Liver (tissue), 9 donors: Measurements from ENCODE around the gene PTPRN2. TPM values are rescaled to one million over a fixed set of nuclear protein-coding genes. Genes with fewer than 3 reads are reported as not detected.

Experiments
- DNase-seq: peaks from one replicate; pipeline ENCODE4 v3.0.0-alpha.2; 2017; ENCODE audit warnings: low spot score
- H3K27ac ChIP-seq, 2 donors: one replicate each; pipeline ENCODE4 v1.7.0; 2013; ENCODE audit warnings: inconsistent platforms in 2 of 2, low read length in 2 of 2, control low read depth in 1 of 2, low read depth in 1 of 2, mild to moderate bottlenecking in 1 of 2
- H3K27me3 ChIP-seq, 4 donors: one replicate each; pipeline versions ENCODE4 v1.6.1 to v1.7.0; 2013; ENCODE audit warnings: low read length in 3 of 4, inconsistent platforms in 1 of 4, mild to moderate bottlenecking in 1 of 4, moderate library complexity in 1 of 4; ENCODE audit not compliant: control insufficient read depth in 4 of 4, insufficient read depth in 4 of 4
- H3K36me3 ChIP-seq, 4 donors: one replicate each; pipeline versions ENCODE4 v1.6.1 to v1.7.0; 2013; ENCODE audit warnings: low read length in 3 of 4, mild to moderate bottlenecking in 3 of 4, low read depth in 1 of 4, moderate library complexity in 1 of 4; ENCODE audit not compliant: control insufficient read depth in 4 of 4, insufficient read depth in 3 of 4
- H3K4me1 ChIP-seq, 4 donors: one replicate each; pipeline versions ENCODE4 v1.6.1 to v1.7.0; 2013; ENCODE audit warnings: low read length in 3 of 4, mild to moderate bottlenecking in 3 of 4, moderate library complexity in 1 of 4; ENCODE audit not compliant: control insufficient read depth in 4 of 4, insufficient read depth in 4 of 4
- H3K4me3 ChIP-seq, 3 donors: one replicate each; pipeline versions ENCODE4 v1.6.1 to v1.7.0; 2013; ENCODE audit warnings: low read length in 3 of 3, control low read depth in 1 of 3, low read depth in 1 of 3, mild to moderate bottlenecking in 1 of 3
- H3K9ac ChIP-seq, 2 donors: one replicate each; pipeline ENCODE4 v1.7.0; 2013; ENCODE audit warnings: low read length in 2 of 2, mild to moderate bottlenecking in 2 of 2, moderate library complexity in 2 of 2, control low read depth in 1 of 2, low read depth in 1 of 2
- H3K9me3 ChIP-seq, 4 donors: one replicate each; pipeline versions ENCODE4 v1.6.1 to v1.7.0; 2013; ENCODE audit warnings: low read length in 3 of 4; ENCODE audit not compliant: control insufficient read depth in 4 of 4
- ATF3 ChIP-seq: IDR thresholded peaks from 2 replicates; pipeline ENCODE4 v1.6.1; 2016; ENCODE audit warnings: antibody characterized with exemption
- GABPA ChIP-seq, 2 donors: IDR thresholded peaks in 1 of 2; conservative IDR thresholded peaks in 1 of 2; 2 replicates each; pipeline ENCODE4 v1.6.1; 2016; ENCODE audit warnings: antibody characterized with exemption in 2 of 2, mild to moderate bottlenecking in 1 of 2, moderate library complexity in 1 of 2
- RAD21 ChIP-seq, 2 donors: IDR thresholded peaks; 2 replicates each; pipeline ENCODE4 v1.6.1; 2016; ENCODE audit warnings: antibody characterized with exemption in 2 of 2, mild to moderate bottlenecking in 2 of 2
- ZBTB33 ChIP-seq: IDR thresholded peaks from 2 replicates; pipeline ENCODE4 v1.6.1; 2016; ENCODE audit warnings: antibody characterized with exemption
- WGBS: extraction: QIAGEN DNeasy Blood & Tissue Kit; methylation state at CpG from one replicate; pipeline ENCODE4 v1.1.7; 2013; 5-methylcytosine and 5-hydroxymethylcytosine counted together
- polyA plus RNA-seq, 2 donors: library from polyadenylated mRNA; stranded (reverse) in 1 of 2; unstranded in 1 of 2; fragments of 200-250 nt in 1 of 2; fragments of >200 nt in 1 of 2; fragmentation: Nextera tagmentation in 1 of 2; extraction: Ambion mirVana in 1 of 2; gene quantifications; one replicate each; pipeline versions ENCODE4 v1.2.1 to v1.2.3, GENCODE V29; 2013 to 2015
- total RNA-seq, 2 donors: library from RNA; depleted of rRNA; stranded (reverse); fragments of >200 nt; gene quantifications; one replicate each; pipeline ENCODE4 v1.2.3, GENCODE V29; 2014
- TF ChIP-seq, protein P1 (sequence below): IDR thresholded peaks from 2 replicates; pipeline ENCODE4 v1.6.1; 2016; ENCODE audit warnings: antibody characterized with exemption, mild to moderate bottlenecking
- TF ChIP-seq, protein P2 (sequence below): fragments of 150-350 bp; IDR thresholded peaks from 2 replicates; pipeline ENCODE4 v1.5.1; 2017; ENCODE audit warnings: improper control_type of control experiment, low read depth, low read length; ENCODE audit not compliant: missing input control
- donor health status: healthy.
- donor health status: healthy.
- donor health status: healthy.
- donor health status: healthy.
- donor health status: healthy.

The PTPRN2 gene
- total and polyA plus RNA-seq, 4 donors, result 0.75 to 1.9 (median 1.1) TPM

DNA sequence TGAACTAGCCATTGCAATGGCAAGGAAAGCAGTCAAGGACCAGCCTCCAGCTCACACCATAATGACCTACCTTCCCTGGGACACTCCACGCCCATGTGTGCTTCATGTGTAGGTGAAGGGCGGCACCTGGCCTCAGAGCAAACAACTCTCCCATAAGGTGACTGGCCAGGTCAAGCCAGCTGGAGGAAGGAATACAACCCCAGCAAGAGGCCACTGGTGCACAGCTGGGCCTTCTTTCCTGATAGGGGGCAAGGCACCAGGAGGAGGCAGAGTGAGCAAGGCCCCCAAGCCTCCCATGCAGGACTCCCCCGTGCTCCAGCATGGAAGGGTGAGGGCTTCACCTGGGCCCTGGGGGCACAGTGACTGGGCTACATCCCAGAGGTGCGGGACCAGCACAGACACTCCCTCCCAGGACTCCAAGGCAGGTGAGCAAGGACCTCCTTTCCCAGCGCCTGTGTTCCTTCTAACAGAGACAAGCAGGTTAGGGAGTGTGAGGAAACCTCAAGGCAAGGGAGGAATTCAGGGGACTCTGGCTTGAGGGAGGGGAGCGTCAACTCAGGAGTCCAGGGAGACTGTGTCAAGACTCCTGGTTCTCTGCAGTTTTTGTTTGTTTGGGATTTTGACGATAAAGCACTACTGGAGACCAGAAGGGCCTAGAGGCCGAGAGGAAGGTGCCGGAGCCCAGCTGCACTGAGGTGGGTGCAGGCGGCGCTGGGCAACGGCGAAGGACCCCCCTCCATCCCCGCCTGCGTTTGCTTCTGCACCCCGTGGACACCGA, 1.7 kb downstream of the PTPRN2 start:
- no peak overlapping the region for H3K9ac ChIP-seq
- peaks cover 0 to 4% (median 2%) of the 10 kb centered on the region in 4 donors for H3K9me3 ChIP-seq

GRCh38 chr7:158584407-158584806, 3.2 kb downstream of the PTPRN2 start:
- peaks cover 0 to 9% (median 6%) of the 10 kb centered on the region in 4 donors for H3K4me1 ChIP-seq
- no peak overlapping the region for H3K27ac ChIP-seq

More for the DNA sequence above, 1.7 kb downstream of the PTPRN2 start:
- no peaks in the 10 kb centered on the region for H3K36me3 ChIP-seq
- TF ChIP-seq, protein P1, sequence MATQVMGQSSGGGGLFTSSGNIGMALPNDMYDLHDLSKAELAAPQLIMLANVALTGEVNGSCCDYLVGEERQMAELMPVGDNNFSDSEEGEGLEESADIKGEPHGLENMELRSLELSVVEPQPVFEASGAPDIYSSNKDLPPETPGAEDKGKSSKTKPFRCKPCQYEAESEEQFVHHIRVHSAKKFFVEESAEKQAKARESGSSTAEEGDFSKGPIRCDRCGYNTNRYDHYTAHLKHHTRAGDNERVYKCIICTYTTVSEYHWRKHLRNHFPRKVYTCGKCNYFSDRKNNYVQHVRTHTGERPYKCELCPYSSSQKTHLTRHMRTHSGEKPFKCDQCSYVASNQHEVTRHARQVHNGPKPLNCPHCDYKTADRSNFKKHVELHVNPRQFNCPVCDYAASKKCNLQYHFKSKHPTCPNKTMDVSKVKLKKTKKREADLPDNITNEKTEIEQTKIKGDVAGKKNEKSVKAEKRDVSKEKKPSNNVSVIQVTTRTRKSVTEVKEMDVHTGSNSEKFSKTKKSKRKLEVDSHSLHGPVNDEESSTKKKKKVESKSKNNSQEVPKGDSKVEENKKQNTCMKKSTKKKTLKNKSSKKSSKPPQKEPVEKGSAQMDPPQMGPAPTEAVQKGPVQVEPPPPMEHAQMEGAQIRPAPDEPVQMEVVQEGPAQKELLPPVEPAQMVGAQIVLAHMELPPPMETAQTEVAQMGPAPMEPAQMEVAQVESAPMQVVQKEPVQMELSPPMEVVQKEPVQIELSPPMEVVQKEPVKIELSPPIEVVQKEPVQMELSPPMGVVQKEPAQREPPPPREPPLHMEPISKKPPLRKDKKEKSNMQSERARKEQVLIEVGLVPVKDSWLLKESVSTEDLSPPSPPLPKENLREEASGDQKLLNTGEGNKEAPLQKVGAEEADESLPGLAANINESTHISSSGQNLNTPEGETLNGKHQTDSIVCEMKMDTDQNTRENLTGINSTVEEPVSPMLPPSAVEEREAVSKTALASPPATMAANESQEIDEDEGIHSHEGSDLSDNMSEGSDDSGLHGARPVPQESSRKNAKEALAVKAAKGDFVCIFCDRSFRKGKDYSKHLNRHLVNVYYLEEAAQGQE, result no peak
- TF ChIP-seq ATF3 (no peak), ZBTB33 (no peak)
- peaks cover 0 to 6% (median 3%) of the 10 kb centered on the region in 4 donors for H3K27me3 ChIP-seq
- H3K4me3 ChIP-seq, result no peak overlapping the region
- H3K27ac ChIP-seq, result no peak overlapping the region
- peaks cover 0 to 9% (median 6%) of the 10 kb centered on the region in 4 donors for H3K4me1 ChIP-seq
- no peak for DNase-seq
- 49% methylated on average over 17 of the region's 17 CpGs for WGBS

More at GRCh38 chr7:158584407-158584806, 3.2 kb downstream of the PTPRN2 start:
- 65% methylated on average over 8 of the region's 8 CpGs for WGBS
- Histone ChIP-seq H3K9ac (no peak overlapping the region), H3K9me3 (peaks cover 0 to 16% (median 9%) of the 10 kb centered on the region in 4 donors), H3K4me3 (no peak overlapping the region), H3K27me3 (peaks cover 0 to 6% (median 3%) of the 10 kb centered on the region in 4 donors), H3K36me3 (no peaks in the 10 kb centered on the region)
- TF ChIP-seq, protein P1, result no peak
- TF ChIP-seq GABPA (IDR thresholded peaks at IDR 0.05 in 1 of 2, conservative IDR thresholded peaks at IDR 0.05 in 1 of 2) (no peak), ATF3 (no peak), RAD21 (IDR thresholded peaks at IDR 0.05) (no peak)
- TF ChIP-seq, protein P2, sequence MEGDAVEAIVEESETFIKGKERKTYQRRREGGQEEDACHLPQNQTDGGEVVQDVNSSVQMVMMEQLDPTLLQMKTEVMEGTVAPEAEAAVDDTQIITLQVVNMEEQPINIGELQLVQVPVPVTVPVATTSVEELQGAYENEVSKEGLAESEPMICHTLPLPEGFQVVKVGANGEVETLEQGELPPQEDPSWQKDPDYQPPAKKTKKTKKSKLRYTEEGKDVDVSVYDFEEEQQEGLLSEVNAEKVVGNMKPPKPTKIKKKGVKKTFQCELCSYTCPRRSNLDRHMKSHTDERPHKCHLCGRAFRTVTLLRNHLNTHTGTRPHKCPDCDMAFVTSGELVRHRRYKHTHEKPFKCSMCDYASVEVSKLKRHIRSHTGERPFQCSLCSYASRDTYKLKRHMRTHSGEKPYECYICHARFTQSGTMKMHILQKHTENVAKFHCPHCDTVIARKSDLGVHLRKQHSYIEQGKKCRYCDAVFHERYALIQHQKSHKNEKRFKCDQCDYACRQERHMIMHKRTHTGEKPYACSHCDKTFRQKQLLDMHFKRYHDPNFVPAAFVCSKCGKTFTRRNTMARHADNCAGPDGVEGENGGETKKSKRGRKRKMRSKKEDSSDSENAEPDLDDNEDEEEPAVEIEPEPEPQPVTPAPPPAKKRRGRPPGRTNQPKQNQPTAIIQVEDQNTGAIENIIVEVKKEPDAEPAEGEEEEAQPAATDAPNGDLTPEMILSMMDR, result no peak
- DNase-seq, result no peak
